HG02588 (cell line): ENCODE results near the gene VTA1.
"Not testable (repeated sequence)": the region's sequence is repeated elsewhere in the genome, so short reads cannot be mapped to it uniquely, and the experiment has no call there.

Source experiments
- ATAC-seq: cut with Tn5 transposase; IDR thresholded peaks from one replicate; pipeline ENCODE4 v1.9.1; 2021; ENCODE audit warnings: mild to moderate bottlenecking, moderate library complexity; ENCODE audit not compliant: unreplicated experiment

The VTA1 gene

DNA sequence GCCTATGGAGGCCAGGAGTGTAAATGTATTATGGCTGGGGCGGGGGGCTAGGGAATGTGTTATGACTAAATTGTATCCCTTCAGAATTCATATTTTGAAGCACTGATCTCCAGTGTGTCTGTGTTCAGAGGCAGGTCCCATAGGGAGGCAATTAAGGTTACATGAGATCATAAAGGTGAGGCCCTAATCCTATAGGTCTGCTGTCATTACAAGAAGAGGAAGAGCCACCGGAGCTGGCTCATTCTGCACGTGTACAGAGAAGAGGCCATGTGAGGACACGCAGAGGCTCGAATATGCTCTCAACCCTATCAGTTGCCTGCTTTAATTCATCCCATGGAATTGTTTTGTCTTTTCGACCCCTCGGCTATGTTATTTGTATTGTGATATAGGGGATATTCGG, 76.9 kb downstream of the VTA1 start:
- no peak for ATAC-seq

DNA sequence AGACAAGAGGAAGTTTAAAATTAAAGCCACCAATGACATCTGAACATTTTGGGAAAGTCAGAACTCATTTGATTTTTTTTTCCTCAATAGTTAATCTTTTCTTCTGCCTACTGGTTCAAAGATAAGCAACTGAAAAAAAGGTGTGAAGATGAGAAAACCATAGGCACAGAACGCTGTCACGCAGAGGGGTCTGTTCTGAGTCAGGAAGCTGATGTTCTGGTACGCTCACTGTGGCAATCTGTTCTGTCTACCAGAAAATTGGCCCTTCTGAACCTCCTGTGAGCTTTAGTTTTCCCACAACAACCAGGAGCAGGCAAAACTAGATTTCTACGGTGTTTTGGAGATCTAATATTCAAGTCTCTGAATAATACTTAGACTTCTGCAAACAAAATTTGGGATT, 78.1 kb downstream of the VTA1 start:
- no peak for ATAC-seq

DNA sequence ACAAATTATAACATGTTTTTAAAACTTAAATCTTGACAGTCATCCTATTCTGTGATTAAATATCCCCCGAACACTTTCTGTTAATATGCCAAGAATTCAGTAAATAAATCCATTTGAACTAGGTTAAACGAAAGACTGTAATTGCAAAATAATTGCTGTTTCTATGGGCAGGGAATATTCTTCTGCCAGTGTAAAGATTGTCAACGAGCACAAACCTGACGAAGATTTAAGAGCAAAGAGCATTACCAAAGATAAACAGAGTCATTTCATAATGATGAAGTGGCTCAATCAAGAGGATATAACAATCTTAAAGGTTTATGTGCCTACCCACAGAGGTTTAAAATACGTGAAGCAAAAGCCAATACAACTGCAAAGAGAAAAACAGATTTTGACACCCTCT, 78.5 kb downstream of the VTA1 start:
- no peak for ATAC-seq

DNA sequence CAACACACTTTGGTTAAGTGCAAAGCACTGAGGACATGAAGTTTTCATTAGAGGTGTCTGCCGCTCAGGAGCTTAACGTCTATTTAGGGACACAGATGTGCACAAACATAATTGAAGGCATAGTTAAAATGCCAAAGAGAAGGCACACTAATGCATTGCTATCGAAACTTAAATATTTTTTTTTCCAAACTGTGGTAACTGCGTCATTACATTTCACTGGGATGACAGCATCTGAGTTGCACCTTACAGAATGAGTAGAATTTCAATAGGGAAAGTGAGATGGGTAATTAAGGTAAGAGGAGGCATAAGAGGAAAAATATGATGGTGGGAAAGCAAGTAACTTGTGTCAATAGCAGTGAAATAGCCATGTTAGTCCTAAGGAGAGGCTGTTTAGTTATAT, 79.7 kb downstream of the VTA1 start:
- no peak for ATAC-seq

DNA sequence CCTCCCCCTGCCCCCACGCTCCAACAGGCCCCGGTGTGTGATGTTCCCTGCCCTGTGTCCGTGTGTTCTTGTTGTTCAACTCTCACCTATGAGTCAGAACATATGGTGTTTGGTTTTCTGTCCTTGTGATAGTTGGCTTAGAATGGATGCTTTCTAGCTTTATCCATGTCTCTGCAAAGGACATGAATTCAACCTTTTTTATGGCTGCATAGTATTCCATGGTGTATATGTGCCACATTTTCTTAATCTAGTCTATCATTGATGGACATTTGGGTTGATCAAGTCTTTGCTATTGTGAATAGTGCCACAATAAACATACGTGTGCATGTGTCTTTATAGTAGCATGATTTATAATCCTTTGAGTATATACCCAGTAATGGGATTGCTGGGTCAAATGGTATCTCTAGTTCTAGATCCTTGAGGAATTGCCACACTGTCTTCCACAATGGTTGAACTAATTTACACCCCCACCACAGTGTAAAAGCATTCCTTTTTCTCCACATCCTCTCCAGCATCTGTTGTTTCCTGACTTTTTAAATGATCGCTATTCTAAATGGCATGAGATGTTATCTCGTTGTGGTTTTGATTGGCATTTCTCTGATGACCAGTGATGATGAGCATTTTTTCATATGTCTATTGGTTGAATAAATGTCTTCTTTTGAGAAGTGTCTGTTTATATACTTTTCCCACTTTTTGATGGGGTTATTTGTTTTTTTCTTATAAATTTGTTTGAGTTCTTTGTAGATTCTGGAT, 82.6 kb downstream of the VTA1 start:
- not testable (repeated sequence) for ATAC-seq

DNA sequence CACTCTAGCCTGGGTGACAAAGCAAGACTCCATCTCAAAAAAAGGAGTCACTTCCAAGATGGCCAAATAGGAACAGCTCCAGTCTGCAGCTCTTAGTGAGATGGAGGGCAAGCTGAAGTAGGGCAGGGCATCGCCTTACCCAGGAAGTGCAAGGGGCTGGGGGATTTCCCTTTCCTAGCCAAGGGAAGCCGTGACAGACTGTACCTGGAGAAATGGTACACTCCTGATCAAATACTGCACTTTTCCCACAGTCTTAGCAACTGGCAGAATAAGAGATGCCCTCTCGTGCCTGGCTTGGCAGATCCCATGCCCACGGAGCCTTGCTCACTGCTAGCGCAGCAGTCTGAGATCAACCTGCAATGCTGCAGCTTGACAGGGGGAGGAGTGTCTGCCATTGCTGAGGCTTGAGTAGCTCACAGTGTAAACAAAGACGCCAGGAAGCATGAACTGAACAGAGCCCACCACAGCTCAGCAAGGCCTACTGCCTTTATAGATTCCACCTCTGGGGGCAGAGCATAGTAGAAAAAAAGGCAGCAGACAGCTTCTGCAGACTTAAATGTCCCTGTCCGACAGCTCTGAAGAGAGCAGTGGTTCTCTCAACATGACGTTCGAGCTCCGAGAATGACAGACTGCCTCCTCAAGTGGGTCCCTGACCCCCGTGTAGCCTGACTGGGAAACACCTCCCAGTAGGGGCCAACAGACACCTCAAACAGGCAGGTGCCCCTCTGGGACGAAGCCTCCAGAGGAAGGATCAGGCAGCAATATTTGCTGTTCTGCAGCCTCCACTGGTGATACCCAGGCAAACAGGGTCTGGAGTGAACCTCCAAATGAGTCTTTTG, 85.4 kb downstream of the VTA1 start:
- ATAC-seq = not testable (repeated sequence)

DNA sequence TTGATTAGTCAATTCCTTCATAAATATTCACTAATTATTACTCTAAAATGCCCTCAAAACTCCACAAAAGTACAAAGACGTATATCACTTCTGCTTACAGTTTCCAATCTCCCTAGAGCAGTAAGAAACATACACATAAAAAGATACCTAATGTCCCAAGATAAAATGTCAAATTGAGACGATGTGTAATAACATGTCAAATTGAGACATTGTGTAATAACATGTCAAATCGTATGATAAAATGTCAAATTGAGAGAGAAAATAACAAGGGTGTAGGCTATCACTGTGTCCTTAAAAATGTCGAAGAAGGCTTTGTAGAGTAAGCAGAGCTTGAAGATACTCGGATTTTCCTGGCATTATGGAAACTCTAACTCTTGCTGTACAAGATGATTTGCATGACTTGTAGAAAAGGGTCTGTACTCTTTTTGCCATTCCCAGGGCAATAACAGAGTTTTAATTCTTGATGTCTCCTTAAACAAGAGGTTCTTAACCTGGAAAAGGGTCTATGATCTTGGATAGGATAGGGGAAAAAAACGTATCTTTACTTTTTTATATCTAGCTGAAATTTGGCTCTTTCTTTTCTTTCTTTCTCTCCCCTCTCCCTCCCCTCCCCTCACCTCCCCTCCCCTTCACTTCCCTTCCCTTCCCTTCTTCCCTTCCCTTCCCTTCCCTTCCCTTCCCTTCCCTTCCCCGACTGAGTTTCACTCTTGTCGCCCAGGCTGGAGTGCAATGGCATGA, 87.1 kb downstream of the VTA1 start:
- ATAC-seq = no peak

DNA sequence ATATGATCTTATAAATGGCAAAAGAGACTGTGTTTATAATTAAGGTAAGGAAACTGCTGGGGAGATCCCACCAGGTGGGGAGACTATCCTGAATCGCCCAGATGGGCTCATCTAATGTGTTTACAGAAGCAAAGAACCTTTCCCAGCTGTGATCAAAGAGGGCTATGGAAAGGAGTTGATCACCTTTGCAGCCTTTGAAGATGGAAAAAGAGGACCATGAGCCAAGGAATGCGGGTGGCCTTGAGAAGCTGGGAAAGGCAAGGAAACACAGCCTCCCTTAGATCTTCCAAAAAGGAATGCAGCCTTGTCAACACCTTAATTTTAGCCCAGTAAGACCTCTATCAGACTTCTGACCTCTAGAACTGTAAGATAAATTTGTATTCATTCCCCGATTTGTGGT, 88.2 kb downstream of the VTA1 start:
- no peak for ATAC-seq

DNA sequence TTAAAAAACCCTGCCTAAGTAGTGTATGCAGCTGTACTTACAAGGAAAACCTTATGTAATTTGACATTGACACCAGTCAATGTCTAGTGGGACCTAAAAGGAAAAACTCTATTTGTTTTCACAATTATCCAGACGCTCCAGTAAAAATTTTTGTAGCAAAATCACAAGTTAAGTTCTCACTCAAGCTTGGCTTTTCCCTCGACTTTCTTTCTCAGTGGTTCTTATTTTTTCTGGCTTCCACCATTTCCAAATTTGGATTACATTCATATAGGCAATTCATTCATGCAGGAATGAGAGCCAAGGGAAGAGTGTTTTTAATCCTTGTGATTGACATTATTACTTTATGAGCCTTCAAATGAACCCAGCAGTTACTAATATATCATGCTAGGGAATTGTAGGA, 88.7 kb downstream of the VTA1 start:
- no peak for ATAC-seq

DNA sequence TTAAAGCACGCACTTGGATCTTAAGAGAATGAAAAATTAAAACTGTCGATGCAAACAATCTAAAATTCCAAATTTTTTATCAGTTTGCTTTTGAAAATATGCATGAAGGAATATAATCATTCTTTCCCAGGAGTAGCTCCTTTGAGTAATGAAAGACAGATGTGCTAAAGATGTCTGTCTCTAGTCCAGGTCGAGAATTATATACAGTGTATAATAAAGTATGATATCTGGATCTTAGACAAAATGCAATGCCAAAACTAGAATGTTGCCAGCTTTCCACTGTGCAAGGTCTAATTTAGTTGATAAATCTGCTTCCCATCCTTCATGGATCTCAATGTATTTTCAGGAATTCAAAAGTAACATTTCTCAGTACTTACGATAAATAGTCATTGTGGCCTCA, 89.6 kb downstream of the VTA1 start:
- no peak for ATAC-seq

DNA sequence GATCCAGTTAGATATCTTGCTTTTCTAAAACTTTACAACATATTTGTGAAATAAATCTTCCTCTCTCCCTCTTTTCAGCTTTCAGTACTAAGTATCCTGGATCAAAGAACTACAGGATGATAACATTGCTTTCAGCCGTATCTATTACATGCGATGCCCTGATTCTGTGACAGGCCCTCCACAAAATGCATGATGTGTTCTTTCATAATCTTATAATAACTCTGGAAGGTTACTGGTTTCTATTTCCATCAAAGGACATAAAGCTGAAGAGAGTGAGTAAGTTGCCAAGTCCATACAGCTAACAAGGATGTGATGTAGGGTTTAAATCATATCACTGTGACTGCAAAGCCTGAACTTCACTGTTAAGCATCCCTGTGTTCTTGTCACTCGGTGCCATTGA, 91.8 kb downstream of the VTA1 start:
- ATAC-seq = no peak

DNA sequence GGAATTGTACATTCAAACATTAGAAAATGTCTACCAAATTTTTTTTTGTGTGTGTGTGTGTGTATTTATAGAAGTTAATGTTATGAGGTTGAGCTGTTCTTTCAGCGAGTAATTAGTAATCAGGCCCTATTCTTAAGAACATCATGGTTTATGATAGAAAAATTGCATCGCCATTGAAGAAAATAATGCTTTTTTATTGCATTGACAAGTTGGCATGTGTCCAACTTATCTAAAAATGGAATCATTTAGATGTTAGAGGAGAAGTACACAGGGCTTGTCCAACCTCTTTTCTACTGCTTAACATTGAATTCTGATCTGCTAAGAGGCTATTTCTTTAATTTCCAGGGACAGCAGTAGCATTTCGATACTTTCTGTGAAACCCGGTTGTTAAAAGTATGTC, 93.1 kb downstream of the VTA1 start:
- no peak for ATAC-seq

DNA sequence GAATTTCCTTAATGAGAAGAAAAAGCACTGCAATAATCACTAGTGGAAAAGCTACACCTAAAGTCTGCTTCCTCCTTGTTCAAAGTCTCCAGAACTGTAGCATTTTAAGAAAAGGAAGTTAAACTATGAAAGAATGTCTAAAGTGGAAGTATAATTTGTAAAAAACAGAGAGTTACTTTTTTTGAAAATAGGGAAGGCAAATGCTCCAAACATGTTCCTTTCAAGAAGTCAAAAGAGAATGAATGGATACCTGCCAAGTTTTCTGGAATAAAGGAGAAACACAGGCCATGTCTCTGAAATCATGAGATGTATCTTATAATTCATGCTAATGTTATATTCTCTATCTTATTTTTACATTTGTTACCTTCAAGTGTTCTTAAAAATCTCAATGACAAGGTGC, 94.0 kb downstream of the VTA1 start:
- no peak for ATAC-seq

DNA sequence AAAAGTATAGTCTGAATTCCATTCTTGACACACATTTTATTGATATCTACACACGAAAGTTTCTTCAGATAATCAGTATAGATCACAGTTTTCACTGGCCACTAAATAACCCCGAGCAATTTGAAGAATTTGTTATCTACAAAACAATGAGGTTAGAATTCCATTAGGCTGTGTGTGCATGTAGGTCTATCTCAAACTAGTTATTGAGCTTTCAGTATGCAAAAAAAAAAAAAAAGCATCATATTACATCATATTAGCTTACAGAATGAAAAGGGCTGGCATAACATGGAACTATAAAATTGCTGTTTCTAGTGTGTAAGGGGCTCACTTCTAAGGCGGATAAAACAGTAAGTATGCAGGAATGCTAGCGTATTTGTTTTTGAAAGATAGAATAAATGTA, 95.2 kb downstream of the VTA1 start:
- ATAC-seq = no peak

DNA sequence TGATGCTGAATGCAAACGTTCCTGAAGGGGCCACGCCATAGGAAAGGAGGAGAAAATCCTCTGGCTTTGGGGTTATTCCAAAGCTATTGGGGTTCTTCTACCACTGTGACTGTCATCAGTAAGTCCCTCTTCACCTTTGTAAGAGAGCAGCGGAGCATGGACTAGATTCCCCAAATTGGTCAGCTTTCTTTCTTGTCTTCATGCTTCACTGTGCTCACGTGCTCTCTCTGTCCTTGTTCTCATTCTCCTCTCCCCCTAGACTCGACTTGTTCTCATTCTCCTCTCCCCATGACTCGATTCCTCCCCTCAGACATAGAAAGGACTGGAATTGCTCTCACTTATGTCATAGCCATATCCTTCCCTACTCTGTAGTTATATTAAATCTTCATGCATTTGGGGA, 99.9 kb downstream of the VTA1 start:
- ATAC-seq = no peak

DNA sequence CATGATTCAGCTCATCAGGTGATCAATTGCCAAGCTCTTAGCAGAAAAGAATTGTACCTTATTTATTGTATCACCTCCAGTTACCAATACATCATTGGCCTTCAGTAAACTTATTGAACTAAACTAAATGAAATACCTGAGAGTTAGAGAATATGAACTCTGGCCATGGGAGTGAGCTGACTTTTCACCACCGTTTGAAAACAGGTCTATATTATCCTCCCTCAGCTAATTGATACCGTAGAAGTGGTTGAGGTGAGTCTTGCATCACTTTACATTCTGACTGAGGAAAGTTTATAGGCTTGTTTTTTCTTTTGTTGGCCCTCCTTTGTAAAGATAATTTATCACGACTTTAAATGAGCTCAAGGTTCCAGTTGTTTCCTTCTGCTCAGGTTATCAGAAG, 102.2 kb downstream of the VTA1 start:
- no peak for ATAC-seq

DNA sequence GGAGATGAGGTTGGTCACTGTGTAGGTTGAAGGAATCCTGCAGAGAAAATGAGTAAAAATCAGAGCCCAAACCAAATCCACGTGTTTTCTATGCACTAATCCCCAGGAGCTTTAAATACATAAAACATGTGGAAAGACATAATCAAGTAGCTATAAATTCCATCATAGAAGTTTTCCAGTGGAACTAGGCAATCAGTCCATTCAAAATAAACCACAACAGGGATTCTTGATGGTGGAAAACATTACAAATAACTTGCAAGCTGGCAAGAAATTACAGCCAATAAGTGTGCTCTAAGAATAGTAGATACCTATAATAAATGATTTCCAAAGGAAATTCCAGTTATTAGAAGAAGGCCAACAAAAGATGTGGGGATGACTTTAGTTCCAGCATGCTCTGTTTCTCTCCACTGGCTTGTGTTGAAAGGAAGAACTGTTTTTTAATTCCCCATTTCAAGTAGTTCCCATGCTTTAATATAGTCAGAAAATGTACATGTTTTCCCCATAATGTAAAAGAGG, 104.9 kb downstream of the VTA1 start:
- no peak for ATAC-seq

DNA sequence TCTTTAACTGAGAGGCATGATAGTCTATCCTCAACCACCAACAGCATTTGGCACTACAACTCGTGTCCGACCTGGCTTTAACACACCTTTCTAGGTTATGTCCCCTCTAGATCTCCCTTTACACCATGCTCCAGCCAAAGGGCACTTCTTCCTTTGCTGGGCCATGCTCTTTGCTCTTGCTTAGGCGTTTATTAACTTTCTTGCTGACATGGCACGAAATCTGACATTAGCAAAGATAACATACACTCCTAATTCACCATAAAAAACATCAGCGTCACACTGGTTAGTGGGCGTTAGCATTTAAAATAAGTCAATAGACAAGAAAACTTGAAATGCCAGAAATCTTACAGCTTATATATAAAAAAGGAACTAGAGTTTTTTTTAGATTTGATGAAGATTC, 107.5 kb downstream of the VTA1 start:
- ATAC-seq = no peak

DNA sequence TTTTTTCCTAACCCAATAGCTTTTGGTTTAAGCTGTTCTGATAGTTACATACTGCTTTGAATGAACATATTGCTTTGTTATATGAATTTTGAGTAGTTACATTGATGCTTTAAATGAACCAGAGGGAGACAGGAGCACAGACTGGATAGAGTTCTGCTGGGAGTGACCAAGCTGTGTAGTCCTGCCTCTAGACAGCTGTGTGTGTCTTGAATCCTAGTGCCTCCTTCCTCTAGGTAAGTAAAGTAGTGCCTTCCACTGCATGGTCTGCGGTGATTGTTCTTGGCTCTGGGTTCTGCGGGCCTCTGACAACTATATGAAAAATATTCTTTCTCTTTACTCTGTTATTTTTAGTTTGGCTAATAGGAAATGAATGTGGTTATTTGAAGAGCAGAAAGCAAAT, 108.7 kb downstream of the VTA1 start:
- no peak for ATAC-seq

DNA sequence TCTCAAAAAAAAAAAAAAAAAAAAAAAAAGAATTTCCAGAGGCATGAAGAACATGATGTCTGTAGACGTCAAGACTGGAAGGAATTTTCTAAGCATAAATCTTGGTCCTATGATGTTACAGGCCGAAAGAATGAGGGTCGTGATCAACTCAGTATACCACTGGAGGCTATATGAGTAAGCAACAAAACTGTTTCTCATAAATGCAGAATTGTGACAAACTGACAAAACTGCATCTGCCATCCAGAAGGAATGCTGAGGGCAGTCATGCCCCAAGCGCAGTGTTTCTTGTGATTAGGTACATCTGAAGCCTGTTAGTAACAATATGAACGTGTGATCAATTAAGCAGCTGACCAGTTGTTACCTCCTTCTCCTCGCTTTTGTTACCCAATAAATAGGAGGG, 111.2 kb downstream of the VTA1 start:
- no peak for ATAC-seq

DNA sequence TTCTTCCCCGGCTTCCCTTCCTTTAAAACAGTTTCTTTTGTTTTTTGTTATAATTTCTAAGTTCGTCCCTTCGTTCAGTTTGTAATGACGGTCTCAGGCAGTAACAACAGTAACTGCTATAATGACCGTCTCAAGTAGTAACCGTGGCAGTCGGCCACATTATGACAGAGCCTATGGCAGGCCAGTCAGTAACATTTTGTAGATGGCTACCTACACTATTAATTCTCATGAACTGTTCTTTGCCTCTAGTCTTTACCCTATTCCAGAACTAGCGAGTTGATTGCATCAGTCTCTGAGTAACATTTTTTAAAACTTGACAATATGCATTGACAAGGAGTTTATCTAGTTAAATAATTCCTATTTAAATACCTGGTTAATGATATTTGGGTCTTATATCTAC, 111.7 kb downstream of the VTA1 start:
- ATAC-seq = no peak

DNA sequence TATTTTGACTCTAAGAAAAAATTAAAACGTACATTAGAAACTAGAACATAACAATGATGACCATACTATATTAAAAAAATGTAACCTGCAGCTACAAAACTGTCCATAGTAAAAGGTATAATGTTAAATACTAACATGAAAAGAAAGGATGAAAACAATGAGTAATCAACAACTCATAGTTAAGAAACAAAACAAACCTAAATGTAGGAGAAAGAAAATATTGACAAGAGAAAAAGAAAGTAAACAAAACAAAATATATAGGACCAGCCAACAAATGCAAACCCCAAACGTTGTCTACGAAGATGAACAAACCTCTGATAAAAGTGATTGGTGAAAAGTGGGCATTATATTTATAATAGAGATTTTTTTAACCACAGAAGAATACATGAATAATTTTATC, 113.7 kb downstream of the VTA1 start:
- ATAC-seq = no peak
